Measurements from ENCODE around the gene RPTOR.

The RPTOR gene

GRCh38 chr17:80666867-80667266, 122.2 kb downstream of the RPTOR start:
- DNase-seq (ENCODE audit: low read depth): no peak

GRCh38 chr17:80667462-80668277, 123.0 kb downstream of the RPTOR start:
- DNase-seq (ENCODE audit: low read depth): no peak

GRCh38 chr17:80668375-80669148, 123.9 kb downstream of the RPTOR start:
- DNase-seq (ENCODE audit: low read depth): no peak

- no peak for DNase-seq (ENCODE audit: low read depth)
Observed at GRCh38 chr17:80671039-80671824, 126.6 kb downstream of the RPTOR start.

- DNase-seq (ENCODE audit: low read depth): no peak
Observed at GRCh38 chr17:80671825-80672110, 127.1 kb downstream of the RPTOR start.

- DNase-seq (ENCODE audit: low read depth): no peak
Observed at GRCh38 chr17:80673152-80673920, 128.7 kb downstream of the RPTOR start.

- DNase-seq (ENCODE audit: low read depth): no peak
Observed at GRCh38 chr17:80675438-80676095, 130.9 kb downstream of the RPTOR start.

GRCh38 chr17:80676096-80676466, 131.4 kb downstream of the RPTOR start:
- no peak for DNase-seq (ENCODE audit: low read depth)

- DNase-seq (ENCODE audit: low read depth): no peak
Observed at GRCh38 chr17:80676564-80676963, 131.9 kb downstream of the RPTOR start.

GRCh38 chr17:80677214-80677756, 132.6 kb downstream of the RPTOR start:
- no peak for DNase-seq (ENCODE audit: low read depth)

GRCh38 chr17:80679816-80680215, 135.2 kb downstream of the RPTOR start:
- no peak for DNase-seq (ENCODE audit: low read depth)

- DNase-seq (ENCODE audit: low read depth): no peak
Observed at GRCh38 chr17:80681215-80681614, 136.6 kb downstream of the RPTOR start.

GRCh38 chr17:80682372-80682771, 137.7 kb downstream of the RPTOR start:
- no peak for DNase-seq (ENCODE audit: low read depth)

GRCh38 chr17:80683625-80684104, 139.0 kb downstream of the RPTOR start:
- no peak for DNase-seq (ENCODE audit: low read depth)

GRCh38 chr17:80687839-80688238, 143.2 kb downstream of the RPTOR start:
- no peak for DNase-seq (ENCODE audit: low read depth)

GRCh38 chr17:80689129-80689619, 144.5 kb downstream of the RPTOR start:
- no peak for DNase-seq (ENCODE audit: low read depth)

GRCh38 chr17:80691784-80692183, 147.1 kb downstream of the RPTOR start:
- DNase-seq (ENCODE audit: low read depth): no peak

- DNase-seq (ENCODE audit: low read depth): no peak
Observed at GRCh38 chr17:80692931-80693467, 148.4 kb downstream of the RPTOR start.

- no peak for DNase-seq (ENCODE audit: low read depth)
Observed at GRCh38 chr17:80693511-80693910, 148.9 kb downstream of the RPTOR start.
